Breast epithelium (tissue), 3 donors: Measurements from ENCODE around the gene PIGR.

ENCODE experiments used
- CTCF ChIP-seq, 3 donors: fragments of 450-650 bp; IDR thresholded peaks; one replicate each; pipeline ENCODE4 v1.5.1; 2016 to 2017; ENCODE audit warnings: antibody characterized with exemption in 3 of 3, mild to moderate bottlenecking in 3 of 3, moderate library complexity in 3 of 3
- POLR2A ChIP-seq: fragments of 450-650 bp; IDR thresholded peaks from one replicate; pipeline ENCODE4 v1.6.1; 2016; ENCODE audit warnings: antibody characterized with exemption, mild to moderate bottlenecking, moderate library complexity

GRCh38 chr1:206939841-206940587 lies 6.3 kb downstream of the PIGR start:
- TF ChIP-seq CTCF (IDR thresholded peaks at IDR 0.05) (no peak), POLR2A (no peak)
